LHCN-M2 (cell line): ENCODE measurements around the gene CFAP46. TPM values are rescaled to one million over a fixed set of nuclear protein-coding genes. Genes with fewer than 3 reads are reported as not detected.

Experiments
- DNase-seq: peaks from one replicate; pipeline ENCODE4 v3.0.0-alpha.2; 2012; ENCODE audit warnings: low read depth
- polyA plus RNA-seq: library from polyadenylated mRNA; unstranded; fragments of >200 nt; gene quantifications from one replicate; pipeline ENCODE4 v1.2.1, GENCODE V29; 2012; ENCODE audit warnings: missing spikeins
- total RNA-seq: library from RNA; depleted of rRNA; stranded (reverse); fragments of >200 nt; gene quantifications from 2 replicates; pipeline ENCODE4 v1.2.3, GENCODE V29; 2014; rRNA removed

CFAP46 gene
- total RNA-seq: not detected in 2 replicates
- 0.10 TPM for polyA plus RNA-seq

DNA sequence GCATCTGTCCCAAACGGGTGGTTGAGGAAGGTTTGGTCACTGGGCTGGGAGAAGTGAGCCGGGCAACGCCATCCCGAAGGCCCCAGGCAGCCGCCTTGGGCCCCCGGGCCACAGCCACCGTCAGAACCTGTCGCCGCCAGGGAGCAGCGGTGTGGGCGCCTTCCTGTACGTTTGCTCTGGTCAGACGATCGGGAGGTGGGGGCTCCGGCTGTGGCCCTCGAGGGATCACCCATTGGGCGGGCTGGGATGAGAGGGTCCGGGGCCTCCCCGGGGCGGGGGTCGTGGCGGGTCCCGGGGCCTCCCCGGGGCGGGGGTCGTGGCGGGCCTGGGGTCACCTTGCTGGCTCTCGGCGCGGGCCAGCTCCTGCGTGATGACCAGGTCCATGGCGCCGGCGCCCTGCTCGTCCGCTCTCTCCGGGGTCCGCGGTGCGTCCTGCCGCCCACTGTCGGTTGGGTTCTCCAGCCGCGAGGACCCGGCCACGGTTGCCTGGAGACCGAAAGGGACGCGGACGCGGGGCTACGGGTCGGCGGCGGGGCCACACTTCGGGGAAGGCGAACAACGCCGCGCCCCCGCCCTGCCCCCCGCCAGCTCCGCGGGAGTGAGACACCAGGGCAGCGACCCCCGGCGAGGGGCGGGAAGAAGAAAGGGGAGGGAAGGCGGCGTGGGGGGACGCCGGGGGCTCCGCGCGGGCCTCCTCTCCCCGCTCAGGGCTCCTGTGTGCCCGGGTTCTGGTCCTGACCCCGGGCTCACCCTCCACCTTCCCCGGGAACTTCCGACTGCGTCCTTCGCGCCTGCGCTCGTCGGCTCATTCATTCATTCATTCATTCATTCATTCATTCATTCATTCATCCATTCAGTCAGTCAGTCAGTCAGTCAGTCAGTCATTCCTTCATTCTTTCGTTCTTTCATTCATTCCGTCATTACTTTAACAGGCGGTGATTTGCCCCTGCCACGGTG, at the start of gene CFAP46:
Gene CFAP46, minus strand, starts transcription at position 470 of the 957 bp plus-strand sequence. Its CDS starts 86 bp downstream, at position 384.
- no peak for DNase-seq

DNA sequence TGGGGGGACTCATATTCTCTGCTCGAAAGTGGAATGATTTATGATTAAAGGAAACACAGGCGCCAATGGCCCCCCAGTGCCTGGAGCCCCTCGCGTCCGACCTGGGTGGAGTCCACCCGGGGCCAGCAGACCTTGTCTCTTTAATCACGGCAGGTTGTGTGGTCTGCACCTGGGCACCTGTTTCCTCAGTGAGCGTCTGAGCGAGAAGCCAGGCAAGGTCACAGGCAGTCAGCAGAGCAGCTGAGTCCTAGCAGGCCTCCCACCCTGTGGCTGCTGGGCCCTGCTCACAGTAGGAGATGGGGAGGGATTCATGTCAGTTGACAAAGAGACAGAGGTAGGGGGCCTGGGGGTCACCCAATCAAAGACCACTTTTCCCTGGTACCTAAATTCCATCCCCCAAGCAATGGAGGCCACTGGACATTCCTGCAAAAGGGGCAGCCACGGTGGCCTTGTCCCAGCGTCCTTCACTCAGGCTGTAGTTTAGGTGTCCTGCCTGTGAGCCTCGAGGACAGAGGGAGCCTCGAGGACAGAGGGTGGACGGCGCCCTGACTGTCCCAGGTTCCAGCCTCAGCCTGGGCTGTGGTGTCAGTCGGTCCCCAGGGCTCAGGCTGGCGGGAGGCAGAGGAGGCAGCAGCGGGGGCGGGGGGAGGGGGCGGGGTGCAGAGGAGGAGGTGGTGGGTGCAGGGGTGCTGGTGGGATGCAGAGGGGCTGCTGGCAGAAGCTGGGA, 49.5 kb upstream of the CFAP46 start:
- DNase-seq: no peak

- DNase-seq: no peak
Measured at GRCh38 chr10:132990684-132991545, 48.5 kb upstream of the CFAP46 start.

DNA sequence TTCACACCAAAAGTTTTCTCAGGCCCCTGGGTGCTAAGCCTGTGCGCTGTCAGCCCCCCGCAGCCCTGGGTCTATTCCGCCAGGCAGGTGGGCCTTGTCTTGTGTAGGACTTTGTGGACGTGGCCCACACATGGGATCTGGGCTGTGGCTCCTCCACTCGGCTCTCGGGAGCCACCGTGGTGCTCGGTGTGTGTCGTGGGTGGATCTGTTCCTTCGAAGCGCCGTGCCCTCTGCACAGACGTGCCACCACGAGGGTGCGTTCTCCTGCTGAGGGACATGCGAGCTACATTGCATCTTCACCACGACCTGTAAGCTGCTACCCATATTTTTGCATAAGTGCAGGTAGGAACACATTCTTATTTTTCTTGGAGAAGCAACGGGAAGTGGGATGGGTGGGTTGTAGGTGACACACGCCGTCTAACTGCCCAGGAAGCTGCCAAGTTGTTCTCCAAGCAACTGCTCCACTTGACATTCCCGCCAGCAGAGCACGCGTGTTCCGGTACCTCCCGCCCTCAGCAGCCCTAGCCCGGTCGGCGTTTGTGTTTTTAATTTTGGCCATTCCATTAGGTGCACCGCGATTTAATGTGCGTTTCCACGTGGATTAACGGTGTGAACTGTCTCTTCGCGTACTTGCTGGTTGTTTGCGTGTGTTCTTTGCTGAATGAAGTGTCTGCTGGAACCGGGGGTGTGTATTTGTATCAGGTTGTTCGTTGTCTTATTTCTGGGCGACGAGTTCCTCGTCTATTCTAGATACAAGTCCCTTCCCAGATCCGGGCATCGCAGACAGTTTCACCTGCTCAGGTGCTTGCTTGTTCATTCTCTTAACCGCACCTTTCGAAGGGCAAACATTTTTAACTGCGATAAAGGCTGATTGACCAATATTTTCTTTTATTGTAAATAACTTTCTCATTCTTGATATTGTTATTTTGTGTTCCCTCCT, 47.4 kb upstream of the CFAP46 start:
- DNase-seq: no peak

DNA sequence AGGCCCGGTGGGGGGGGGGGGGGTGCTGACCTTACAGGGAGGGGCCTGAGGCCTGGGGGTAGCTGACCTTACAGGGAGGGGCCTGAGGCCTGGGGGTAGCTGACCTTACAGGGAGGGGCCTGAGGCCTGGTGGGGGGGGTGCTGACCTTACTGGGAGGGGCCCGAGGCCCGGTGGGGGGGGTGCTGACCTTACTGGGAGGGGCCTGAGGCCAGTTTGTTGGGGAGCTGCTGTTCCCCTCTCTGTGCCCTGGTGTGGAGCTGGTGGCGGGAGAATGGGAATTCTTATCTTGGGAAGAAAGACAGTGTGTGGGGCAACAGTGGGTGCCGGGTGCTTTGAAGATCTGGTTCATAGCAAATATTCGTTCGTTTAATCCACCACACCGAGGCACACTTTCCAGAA, 46.6 kb upstream of the CFAP46 start:
- no peak for DNase-seq

DNA sequence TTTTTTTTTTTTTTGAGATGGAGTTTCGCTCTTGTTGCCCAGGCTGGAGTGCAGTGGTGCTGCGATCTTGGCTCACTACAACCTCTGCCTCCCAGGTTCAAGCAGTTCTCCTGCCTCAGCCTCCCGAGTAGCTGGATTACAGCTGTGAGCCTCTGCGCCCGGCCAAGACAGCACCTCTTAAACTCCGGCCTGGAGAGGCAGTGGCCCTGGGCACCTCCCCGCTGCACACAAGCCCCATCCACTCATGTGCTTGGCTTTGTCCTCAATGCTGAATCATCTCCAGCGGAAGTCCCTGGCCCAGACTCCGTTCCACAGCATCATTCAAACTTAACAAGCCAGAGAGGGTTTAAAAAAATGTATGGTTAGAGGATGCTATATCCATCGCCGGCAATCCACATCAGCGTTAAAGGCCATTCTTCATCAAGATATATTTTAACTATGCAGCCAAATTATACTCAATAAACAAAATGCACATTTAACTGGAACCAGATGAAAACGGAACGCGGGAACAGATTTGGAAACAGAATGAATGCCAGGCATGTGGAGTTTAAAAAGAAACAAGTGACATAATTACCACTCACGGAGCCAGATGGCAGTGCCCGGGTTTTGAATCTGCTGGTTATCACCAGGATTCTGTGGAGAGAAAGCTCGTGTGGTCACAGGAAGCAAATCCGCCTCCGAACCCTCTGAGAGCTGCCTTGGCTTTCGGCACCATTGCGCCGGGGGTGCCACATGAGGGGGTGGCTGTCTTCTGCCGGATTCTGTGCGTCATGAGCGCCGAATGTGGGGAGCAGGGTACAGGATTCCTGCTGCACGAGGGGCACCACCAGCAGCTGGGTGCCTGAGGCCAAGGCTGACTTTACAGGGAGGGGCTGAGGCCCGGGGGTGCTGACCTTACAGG, 45.6 kb upstream of the CFAP46 start:
- peak; percentile 20 for DNase-seq

GRCh38 chr10:132986978-132987377, 44.6 kb upstream of the CFAP46 start:
- no peak for DNase-seq

GRCh38 chr10:132986576-132986975, 44.2 kb upstream of the CFAP46 start:
- no peak for DNase-seq

- DNase-seq: no peak
Measured at GRCh38 chr10:132986076-132986475, 43.7 kb upstream of the CFAP46 start.

- no peak for DNase-seq
Measured at GRCh38 chr10:132985546-132985900, 43.2 kb upstream of the CFAP46 start.

DNA sequence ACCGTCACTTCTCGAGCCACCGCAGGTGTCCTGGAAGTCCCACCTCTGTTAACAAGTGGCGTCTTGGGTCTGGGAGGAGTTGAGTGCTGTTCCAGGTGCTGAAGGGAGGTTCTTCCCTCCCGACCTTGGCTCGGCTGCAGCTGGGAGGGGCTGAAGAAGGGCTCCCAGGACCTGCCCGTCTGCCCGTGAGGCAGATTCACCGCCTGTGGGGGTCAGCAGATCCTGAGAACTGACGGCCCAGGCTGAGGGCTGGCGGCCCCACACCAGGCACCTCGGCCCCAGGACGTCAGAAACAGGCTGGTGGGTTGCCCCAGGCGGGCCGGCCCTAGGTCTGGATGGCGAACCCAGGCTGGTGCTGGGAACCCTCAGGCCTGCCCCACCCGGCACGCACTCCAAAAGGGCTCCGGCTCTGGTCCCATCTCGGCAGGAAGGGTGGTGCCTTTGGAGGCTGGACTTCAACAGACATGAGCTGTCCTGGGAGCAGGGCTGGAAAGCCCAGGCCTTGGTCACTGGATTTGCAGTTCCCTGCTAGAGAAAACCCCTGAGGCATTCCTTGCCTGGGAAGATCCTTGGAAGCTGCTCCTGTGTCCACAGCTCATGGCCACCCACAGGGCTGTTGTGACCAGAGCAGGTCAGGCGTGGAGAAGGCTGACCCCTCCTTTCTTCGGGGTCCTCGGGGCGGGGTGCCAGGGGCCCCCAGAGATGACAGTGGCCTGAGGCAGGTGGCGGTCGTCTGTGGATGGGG, 42.6 kb upstream of the CFAP46 start:
- no peak for DNase-seq

DNA sequence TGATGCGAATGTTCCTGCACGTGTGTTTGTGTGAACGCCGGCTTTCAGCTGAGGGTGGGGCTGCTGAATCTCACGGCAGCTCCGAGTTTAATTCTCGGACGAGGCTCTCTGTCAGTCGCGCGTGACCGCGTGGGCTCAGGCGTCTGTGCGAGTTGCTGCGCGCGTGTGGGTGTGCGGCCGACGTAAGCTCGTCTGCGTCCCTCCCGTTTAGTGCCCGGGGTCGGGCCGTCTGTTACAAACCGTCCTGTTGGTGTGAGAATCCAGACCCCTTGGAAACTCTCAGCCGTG, 41.6 kb upstream of the CFAP46 start:
- DNase-seq: no peak

DNA sequence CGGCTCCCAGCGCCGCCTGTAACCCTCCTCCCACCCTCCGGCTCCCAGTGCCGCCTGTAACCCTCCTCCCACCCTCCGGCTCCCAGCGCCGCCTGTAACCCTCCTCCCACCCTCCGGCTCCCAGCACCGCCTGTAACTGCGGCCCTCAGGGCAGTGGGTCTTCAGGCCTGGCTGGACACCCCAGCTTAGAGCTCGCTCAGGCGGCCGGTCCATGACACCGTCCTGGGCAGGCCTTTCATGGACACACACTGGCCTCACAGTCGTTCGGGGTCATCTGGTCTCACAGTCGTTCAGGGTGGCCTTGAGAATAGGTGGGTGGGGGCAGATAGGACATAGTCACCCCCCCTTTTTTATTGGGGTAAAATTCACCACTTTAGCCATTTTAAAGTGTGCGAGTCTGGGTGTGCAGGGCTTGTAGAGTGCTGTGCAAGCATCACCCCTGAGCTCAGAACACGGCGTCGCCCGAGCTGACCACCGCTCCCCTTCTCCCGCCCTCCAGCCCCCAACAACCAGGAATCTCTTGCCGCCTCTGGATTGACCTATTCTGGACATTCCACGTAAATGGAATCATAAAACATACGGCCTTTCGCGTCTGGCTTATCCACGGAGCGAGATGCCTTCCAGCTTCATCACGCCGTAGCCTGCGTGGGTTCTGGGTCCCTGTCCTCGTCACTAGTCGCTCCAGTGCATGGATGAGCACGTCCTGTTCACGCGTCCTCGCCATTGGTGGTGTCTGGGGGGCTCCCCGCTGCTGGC, 41.1 kb upstream of the CFAP46 start:
- DNase-seq: no peak

GRCh38 chr10:132982301-132982989, 40.1 kb upstream of the CFAP46 start:
- DNase-seq: no peak

DNA sequence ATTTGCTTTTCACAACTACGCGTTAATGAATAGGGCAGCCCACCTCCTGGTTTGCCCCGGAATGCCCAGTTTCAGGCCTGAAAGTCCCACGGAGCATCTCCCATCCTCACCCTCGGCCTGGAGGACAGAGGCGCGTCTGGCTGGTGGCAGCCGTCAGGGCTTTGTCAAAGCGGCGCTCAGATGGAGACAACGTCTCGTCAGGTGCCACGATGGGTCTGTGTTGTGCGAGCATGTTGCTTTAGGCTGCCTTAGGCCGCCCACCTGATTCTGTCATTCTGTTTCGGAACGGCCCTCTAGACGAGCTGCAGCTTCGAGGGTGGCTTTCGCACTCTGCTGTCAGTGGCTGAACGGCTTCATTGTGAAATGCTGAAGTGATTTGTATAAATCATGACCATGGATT, 39.4 kb upstream of the CFAP46 start:
- DNase-seq: no peak

- no peak for DNase-seq
Measured at GRCh38 chr10:132981173-132981555, 38.8 kb upstream of the CFAP46 start.

DNA sequence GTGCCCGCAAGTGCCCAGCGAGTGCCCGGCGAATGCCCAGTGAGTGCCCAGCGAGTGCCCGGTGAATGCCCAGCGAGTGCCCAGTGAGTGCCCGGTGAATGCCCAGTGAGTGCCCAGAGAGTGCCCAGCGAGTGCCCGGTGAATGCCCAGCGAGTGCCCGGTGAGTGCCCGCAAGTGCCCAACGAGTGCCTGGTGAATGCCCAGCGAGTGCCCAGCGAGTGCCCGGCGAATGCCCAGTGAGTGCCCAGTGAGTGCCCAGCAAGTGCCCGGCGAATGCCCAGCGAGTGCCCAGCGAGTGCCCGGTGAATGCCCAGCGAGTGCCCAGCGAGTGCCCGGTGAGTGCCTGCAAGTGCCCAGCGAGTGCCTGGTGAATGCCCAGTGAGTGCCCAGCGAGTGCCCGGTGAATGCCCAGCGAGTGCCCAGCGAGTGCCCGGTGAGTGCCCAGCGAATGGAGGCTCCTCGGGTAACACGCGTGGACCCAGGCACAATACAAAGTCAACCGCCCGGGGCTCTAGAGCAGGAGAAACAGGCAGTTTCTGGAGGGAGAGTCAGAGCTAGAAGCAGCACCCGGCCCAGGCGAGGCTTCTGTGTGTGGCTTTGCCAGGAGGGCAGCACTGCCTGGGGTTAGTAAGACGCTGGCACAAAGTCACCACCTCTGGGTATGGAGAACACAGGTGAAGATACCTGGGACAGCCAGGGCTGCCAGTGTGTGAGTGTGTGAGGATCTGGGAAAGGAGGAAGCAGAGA, 38.2 kb upstream of the CFAP46 start:
- DNase-seq: no peak
